KG1 (cell line): ENCODE results near the gene OSGEP.

Experiments used
- DNase-seq: peaks from one replicate; lab custom pipeline; 2025; lab: John Stamatoyannopoulos, UW

Gene OSGEP

GRCh38 chr14:20454516-20455354 is at the start of gene OSGEP, which contains the start of gene APEX1:
Gene OSGEP (minus strand): TSS chr14:20454812. CDS start chr14:20454683, 129 bp downstream.
Gene APEX1 (plus strand): TSS chr14:20455226. CDS start chr14:20455646, 420 bp downstream.
- DNase-seq: peak; percentile 96

DNA sequence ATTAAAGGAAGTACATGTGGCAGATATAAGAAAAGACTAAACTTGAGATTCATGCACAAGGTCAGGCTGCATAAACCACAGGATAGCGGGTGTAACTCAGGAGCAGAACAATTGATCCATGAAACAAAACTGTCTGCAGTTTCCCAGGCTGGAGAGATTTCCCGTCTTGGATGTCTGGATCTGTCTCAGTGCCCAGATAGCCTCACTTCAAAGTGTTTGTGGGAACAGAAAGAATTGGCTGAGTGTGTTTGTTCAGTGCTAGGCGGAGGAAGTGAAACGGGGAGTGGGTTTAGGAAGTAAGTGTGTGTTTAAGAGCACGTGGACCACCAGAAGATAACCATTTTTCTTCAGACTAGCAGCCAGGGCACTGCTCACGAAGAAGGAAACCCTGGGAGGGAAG is 49.3 kb upstream of the OSGEP start:
- no peak for DNase-seq

DNA sequence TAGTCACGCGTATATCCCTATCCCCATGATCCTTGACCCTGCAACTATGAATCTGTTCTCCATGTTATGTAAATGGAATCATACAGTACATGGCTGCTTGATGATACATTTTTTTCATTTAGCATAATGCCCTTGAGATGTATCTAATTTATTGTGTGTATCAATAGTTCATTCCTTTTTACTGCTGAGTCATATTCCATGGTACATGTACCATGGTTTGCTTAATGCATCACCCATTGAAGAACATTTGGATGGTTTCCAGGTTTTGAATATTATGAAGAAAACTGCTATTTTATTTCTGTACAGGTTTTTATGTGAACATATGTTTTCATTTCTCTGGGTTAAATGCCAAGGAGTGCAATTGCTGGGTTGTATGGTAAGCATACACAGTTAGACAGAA is 46.7 kb upstream of the OSGEP start:
- no peak for DNase-seq

DNA sequence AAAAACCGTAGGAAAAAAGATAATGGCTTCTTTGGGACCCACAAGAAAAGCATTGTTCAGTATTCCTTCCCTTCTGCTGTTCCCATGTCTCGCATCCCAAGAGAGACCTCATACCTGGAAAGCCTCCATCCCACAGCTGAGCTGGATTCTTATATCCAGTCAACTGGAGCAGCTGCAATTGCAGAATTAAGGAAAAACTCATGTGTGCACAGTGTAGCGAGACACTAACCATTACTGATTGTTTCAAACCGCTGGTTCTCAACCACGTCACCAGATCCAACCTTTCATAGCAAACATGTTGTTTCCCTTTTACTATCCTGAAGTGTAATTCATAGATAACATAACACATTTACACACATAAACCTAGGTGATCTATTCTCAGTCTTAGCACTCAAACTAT is 45.3 kb upstream of the OSGEP start:
- no peak for DNase-seq

DNA sequence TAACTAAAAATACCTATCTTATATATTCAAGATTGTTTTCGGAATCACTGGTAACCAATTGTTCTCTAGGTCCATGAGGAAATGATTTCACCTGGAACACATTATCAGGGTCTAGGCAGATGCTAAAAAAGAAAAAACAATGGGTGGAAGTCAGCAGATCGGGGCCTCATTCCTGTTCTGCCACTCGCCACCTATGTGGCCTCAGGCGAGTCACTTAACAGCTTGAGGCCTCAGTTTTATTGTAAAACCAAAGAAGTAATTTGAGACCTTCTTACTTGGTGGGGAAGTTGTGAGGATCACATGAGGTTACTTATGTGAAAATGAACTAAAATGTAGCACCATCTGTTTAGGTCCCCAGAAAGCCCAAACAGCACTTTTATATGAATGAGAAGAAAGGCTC is 44.5 kb upstream of the OSGEP start:
- DNase-seq: no peak

DNA sequence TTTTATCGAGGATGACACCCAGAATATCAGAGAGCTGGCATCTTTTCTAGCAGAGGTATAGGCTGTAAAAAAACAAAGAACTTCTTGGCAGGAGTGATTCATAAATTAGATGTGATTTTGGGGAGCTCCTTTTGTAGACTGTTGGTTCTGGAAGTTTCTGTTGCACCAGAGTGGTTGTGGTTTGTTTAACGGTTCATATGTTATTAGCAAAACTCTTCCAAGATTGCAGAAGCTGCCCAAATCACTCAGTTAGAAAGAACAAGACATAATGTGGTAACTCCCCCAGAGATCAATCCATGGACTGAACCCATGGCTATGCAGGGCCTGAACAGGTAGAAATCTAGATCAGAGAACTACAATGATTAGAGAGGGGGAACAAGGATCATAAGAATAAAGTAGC is 44.0 kb upstream of the OSGEP start:
- no peak for DNase-seq

- no peak for DNase-seq
Observed at GRCh38 chr14:20494935-20495766, 40.5 kb upstream of the OSGEP start.

DNA sequence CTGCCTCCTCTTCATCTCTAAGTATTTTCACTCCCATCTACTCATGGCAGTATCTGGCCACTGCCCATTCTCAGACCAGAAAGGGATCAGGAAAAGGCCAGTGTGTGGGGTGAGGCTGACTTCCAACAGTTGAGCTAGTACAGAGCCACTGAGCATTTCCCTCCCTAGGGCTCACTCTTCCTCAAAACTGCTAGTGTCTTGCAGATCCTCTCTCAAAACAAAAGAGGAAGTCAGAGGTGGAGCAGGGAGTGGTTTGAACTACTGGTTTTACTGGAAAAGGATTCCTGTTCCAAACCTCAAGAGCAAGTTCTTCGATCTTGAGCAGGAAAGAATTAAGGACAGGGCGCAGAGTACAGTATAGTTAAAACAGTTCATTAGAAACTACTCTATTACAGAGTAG is 39.0 kb upstream of the OSGEP start:
- peak; percentile 25 for DNase-seq

- DNase-seq: no peak
Observed at GRCh38 chr14:20492486-20492885, 37.9 kb upstream of the OSGEP start.

- no peak for DNase-seq
Observed at GRCh38 chr14:20490563-20490962, 36.0 kb upstream of the OSGEP start.

DNA sequence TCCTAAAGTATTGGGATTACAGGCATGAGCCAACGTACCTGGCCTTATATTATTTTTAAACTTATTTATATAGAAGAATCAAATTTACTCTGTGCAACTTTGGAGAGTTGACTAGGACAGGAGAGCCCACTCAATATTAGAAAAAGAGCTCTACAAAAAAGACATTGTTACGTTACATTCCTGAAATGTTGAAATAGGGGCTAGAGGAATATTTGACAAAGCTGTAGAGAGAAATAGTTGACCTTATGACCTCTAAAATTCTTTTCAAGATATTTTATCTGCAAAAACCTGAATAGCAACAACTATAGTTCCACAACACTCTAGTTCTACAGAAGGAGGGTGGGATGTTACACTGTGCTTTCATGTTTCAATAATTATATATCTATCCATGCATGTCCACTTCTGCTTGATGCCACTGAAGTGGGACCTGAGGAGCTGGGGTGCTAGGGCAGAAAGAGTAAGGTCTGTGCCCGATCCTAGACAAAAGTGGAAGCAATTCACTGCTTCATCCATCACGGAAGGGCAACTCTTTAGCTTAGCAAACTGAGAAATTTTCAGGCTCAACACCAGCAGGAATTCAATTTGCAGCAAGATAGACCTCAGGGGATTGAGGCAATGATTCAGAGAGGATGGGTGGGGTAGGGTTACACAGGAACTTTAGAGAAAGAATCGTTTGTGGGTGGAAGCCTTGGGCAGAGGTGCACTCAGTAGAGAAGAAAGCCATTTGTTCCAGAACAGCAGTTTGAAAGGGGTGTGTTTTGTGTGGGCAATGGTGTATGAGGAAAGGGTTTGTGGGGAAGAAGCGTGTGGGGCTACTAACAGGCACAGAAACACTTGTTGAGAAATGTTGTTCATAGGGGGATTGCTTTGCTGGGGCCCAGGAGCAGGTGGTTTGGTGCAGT is 34.7 kb upstream of the OSGEP start:
- no peak for DNase-seq

DNA sequence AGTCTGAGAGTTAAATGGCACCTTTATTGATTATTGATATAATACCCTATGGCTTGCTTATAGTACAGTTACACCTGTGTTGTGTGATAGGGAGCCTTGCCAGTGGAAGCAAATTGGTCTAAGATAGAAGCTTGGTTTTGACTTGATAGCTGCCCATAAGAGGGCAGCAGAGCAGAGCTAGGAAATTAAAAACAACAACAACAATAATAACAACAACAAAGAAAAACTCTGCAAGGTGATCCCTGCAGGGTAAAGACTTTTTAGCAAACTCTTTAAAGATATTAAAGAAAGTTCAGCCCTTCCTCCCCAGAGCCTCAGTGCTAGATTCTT is 32.7 kb upstream of the OSGEP start:
- no peak for DNase-seq

DNA sequence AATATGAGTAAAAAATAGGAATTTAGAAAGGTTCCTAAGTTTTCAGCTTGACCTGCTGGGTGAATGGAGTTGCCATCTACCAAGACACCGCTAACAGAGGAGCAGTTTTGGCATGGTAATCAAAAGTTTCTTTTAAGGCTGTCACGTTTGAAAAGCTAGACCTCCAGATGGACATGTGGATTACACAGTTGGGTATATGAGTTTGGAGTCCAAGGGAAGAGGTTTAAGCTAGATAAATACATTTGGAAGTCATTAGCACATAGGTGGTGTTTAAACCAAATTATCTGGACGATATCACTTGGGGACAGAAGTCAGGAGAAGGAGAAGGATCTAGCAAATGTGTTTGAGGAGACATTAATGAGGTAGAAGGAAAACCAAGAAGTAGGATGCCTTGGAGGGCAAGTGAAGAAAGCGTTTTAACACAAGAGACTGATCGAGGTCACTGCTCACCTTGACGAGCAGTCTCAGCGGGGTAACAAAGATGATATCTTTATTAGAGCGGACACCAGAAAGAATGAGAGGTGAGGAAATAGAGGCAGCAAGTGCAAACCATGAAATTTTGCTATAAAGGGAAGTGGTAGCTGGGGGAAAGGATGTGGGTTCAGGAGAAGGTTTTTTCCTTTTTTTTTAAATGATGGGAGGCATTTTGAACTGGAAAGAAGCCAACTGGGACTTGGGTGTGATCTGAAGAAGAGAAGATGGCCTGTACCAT is 32.2 kb upstream of the OSGEP start:
- no peak for DNase-seq

DNA sequence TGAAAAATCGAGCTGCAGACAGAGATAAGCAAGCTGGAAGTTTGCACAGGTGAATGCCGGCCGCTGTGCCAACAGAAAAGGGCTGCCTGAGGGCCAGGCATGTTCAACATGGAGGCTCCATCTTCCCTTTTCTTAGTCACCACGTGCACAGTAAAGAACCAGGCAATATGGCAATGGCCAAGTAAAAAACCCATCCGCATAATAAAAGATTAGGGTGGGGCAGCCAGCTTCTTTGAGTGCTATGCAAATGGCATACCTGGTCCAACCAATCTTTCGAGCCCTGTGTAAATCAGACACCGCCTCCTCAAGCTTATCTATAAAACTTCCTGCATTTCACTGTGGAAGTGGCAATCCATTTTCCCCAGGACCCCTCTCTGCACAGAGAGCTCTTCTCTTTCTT is 31.3 kb upstream of the OSGEP start:
- no peak for DNase-seq

GRCh38 chr14:20482382-20482781 is 27.8 kb upstream of the OSGEP start:
- no peak for DNase-seq

- DNase-seq: no peak
Observed at GRCh38 chr14:20478894-20479293, 24.3 kb upstream of the OSGEP start.

DNA sequence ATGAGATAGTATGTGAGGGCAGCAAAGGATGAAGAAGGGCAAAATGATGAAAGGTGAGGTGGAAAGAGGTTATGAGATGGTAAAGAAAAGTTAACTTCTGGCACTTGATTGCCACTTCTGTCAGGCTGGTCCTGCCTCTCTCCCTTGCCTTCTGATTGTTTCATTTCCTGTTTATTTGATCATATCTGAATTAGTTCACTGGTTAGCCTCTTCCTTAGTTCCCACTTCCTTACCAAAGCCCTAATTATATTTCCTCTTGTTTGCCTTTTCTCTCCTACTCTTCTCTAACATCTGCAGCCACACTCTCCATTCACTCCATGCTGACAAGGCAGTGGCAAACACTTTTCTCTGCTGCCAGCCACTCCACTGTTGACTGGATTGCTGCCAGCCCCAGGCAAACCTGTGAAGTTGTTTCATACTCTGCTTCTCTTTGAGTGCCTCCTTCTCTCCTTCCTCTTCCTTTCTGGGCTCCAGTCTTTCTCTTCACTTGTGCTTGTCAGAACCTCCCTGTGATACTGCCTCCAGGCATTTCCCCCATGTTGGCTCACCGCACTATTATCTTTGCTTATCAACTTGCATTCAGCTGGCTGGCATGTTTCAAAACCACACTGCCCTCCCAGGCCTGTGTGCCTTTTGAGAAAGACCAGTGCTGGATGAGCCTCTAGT is 22.7 kb upstream of the OSGEP start:
- DNase-seq: no peak

GRCh38 chr14:20476776-20477175 is 22.2 kb upstream of the OSGEP start:
- DNase-seq: no peak

DNA sequence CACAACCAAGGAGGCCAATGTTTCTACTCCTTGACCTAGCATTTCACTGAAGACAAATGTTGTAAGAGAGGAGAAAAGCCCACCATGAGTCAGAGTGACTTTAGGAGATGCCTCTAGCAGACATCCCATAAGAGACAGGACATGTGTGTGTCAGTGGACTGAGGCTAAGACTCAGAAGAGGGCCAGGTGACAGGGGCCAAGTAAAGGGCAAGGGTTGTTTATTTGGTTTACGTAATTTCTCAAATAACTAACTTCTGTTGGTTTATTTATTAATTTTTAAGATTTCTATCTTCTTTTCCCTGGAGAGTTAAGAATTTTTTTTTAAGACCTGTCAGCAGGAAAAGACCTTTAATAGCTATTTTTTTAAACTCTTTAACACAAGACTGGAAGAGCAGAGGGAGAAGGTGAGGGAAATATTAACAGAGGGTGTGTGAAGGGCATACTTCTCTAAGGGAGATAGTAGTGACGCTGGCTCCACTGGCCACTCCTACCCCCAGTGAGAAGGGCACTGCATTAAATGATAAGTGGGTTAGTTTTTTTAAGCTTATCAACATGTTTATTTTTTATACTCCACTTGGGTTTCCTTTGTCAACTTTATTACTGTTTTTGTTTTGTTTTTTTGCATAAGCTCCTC is 18.0 kb upstream of the OSGEP start:
- DNase-seq: no peak

DNA sequence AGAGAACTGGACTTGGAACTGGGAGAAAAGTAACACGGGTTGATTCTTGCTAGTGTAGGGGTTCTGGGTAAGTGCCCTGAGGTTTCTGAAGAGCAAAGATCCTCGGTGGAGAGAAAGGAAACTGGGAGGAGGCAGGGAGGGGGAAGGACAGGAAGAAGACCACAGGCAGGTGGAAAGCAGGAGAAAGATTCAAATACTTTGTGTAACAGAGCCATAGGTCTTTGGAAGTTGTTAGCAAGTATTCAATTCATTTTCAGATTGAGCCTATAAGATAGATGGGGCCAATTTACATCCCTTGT is 15.9 kb upstream of the OSGEP start:
- no peak for DNase-seq
